Upper lobe of left lung (tissue), 6 donors: ENCODE data around the gene METRN. TPM values are rescaled to one million over a fixed set of nuclear protein-coding genes. Genes with fewer than 3 reads are reported as not detected.

Experiments
- ATAC-seq, 2 donors: fragments of 200-7000 bp; cut with Tn5 transposase; one replicate each; pipeline ENCODE4 v1.9.1; 2022; ENCODE audit warnings: mild to moderate bottlenecking in 2 of 2, moderate library complexity in 2 of 2; ENCODE audit not compliant: low FRiP score in 2 of 2
- DNase-seq, 2 donors: peaks; one replicate each; pipeline ENCODE4 v3.0.0-alpha.2; 2019 to 2020
- H3K27ac ChIP-seq, 4 donors: fragments of 200-600 bp; sonication (generic); one replicate each; pipeline ENCODE4 v1.5.1; 2016 to 2019
- H3K27me3 ChIP-seq, 4 donors: fragments of 200-600 bp; sonication (generic); one replicate each; pipeline ENCODE4 v1.5.1; 2017 to 2019
- H3K36me3 ChIP-seq, 4 donors: fragments of 200-600 bp; sonication (generic); one replicate each; pipeline ENCODE4 v1.5.1; 2016 to 2019
- H3K4me1 ChIP-seq, 4 donors: fragments of 200-600 bp; sonication (generic); one replicate each; pipeline ENCODE4 v1.5.1; 2018 to 2019
- H3K4me3 ChIP-seq, 4 donors: fragments of 200-600 bp; sonication (generic); one replicate each; pipeline ENCODE4 v1.5.1; 2017 to 2019; ENCODE audit warnings: mild to moderate bottlenecking in 2 of 4, moderate library complexity in 1 of 4
- H3K9me3 ChIP-seq, 4 donors: fragments of 200-600 bp; sonication (generic); one replicate each; pipeline ENCODE4 v1.5.1; 2018 to 2019
- EP300 ChIP-seq, 4 donors: sonication (generic); formaldehyde crosslinking; IDR thresholded peaks; one replicate each; pipeline ENCODE4 v1.5.1; 2017; ENCODE audit warnings: antibody characterized with exemption in 4 of 4, control low read depth in 2 of 4
- POLR2A ChIP-seq, 4 donors: fragments of 450-650 bp; IDR thresholded peaks; one replicate each; pipeline ENCODE4 v1.5.1; 2016 to 2017; ENCODE audit warnings: antibody characterized with exemption in 4 of 4, mild to moderate bottlenecking in 2 of 4
- POLR2AphosphoS5 ChIP-seq, 2 donors: sonication (generic); formaldehyde crosslinking; IDR thresholded peaks; one replicate each; pipeline ENCODE4 v1.5.1; 2017; ENCODE audit warnings: antibody characterized with exemption in 2 of 2
- WGBS, 2 donors: methylation state at CpG; one replicate each; pipeline ENCODE4 v1.1.5; 2017 to 2018; 5-methylcytosine and 5-hydroxymethylcytosine counted together
- total RNA-seq, 6 donors: library from RNA; depleted of rRNA in 4 of 6; stranded (reverse); fragments of >200 nt in 4 of 6; gene quantifications; one replicate each; pipeline versions ENCODE4 v1.1.0 to v1.2.1, GENCODE V29; 2016 to 2021
- TF ChIP-seq, protein P1 (sequence below), 6 experiments: fragments of 450-650 bp in 4 of 6; fragments of 200-600 bp in 2 of 6; sonication (generic) in 2 of 6; IDR thresholded peaks; one replicate each; pipeline ENCODE4 v1.5.1; 2016 to 2019; ENCODE audit warnings: antibody characterized with exemption in 6 of 6
- donor health status: DM: no; HTN: no; CAD: no; lungs with moderate emphysema.
- donor health status: DM: no; HTN: yes; CAD: no; lungs with severe emphysema.

Gene METRN
- total RNA-seq, 6 donors from 2014 or later, result 22.0 to 56.0 (median 40.8) TPM

GRCh38 chr16:733382-734207 lies 18.7 kb downstream of the METRN start:
- H3K36me3 ChIP-seq, result peaks cover 2 to 77% (median 49%) of the 10 kb centered on the region in 4 donors
- WGBS, 2 donors, result 92 to 98% methylated on average over 14 to 17 of the region's 34 CpGs
- TF ChIP-seq, protein P1, sequence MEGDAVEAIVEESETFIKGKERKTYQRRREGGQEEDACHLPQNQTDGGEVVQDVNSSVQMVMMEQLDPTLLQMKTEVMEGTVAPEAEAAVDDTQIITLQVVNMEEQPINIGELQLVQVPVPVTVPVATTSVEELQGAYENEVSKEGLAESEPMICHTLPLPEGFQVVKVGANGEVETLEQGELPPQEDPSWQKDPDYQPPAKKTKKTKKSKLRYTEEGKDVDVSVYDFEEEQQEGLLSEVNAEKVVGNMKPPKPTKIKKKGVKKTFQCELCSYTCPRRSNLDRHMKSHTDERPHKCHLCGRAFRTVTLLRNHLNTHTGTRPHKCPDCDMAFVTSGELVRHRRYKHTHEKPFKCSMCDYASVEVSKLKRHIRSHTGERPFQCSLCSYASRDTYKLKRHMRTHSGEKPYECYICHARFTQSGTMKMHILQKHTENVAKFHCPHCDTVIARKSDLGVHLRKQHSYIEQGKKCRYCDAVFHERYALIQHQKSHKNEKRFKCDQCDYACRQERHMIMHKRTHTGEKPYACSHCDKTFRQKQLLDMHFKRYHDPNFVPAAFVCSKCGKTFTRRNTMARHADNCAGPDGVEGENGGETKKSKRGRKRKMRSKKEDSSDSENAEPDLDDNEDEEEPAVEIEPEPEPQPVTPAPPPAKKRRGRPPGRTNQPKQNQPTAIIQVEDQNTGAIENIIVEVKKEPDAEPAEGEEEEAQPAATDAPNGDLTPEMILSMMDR (IDR thresholded peaks at IDR 0.05), result peak in 1 of 6 experiments; percentile 31
- TF ChIP-seq POLR2AphosphoS5 (IDR thresholded peaks at IDR 0.05) (no peak), POLR2A (IDR thresholded peaks at IDR 0.05) (no peak)
- no peaks in the 10 kb centered on the region for H3K27me3 ChIP-seq
- H3K9me3 ChIP-seq, result no peaks in the 10 kb centered on the region
- DNase-seq (peak in 1 of 2 donors; percentile 85), ATAC-seq (peak in 1 of 2 donors; percentile 26)
- peaks cover 3 to 5% (median 4%) of the 10 kb centered on the region in 4 donors for H3K4me1 ChIP-seq
- no peak overlapping the region for H3K27ac ChIP-seq
- no peak overlapping the region for H3K4me3 ChIP-seq

- no peak for ATAC-seq
- H3K36me3 ChIP-seq, result peaks cover 2 to 79% (median 49%) of the 10 kb centered on the region in 4 donors
- H3K4me3 ChIP-seq, result no peak overlapping the region
- no peak for TF ChIP-seq POLR2A (IDR thresholded peaks at IDR 0.05)
- no peak for TF ChIP-seq POLR2AphosphoS5 (IDR thresholded peaks at IDR 0.05)
- no peak for TF ChIP-seq EP300 (IDR thresholded peaks at IDR 0.05)
- TF ChIP-seq, protein P1 (IDR thresholded peaks at IDR 0.05), result no peak
- DNase-seq, result peak in 1 of 2 donors; percentile 81
- no peak overlapping the region for H3K27ac ChIP-seq
- no peaks in the 10 kb centered on the region for H3K9me3 ChIP-seq
- no peaks in the 10 kb centered on the region for H3K4me1 ChIP-seq
- 94 to 95% methylated on average over 40 to 49 of the region's 49 CpGs for WGBS, 2 donors
- no peaks in the 10 kb centered on the region for H3K27me3 ChIP-seq
These were observed 19.5 kb downstream of the METRN start for GRCh38 chr16:734208-734980.

GRCh38 chr16:734981-735881 lies 20.3 kb downstream of the METRN start:
- Histone ChIP-seq H3K4me3 (no peak overlapping the region), H3K9me3 (no peaks in the 10 kb centered on the region), H3K4me1 (peaks cover 6 to 8% (median 8%) of the 10 kb centered on the region in 4 donors), H3K27ac (no peak overlapping the region), H3K36me3 (peaks cover 2 to 78% (median 45%) of the 10 kb centered on the region in 4 donors), H3K27me3 (no peaks in the 10 kb centered on the region)
- TF ChIP-seq POLR2AphosphoS5 (IDR thresholded peaks at IDR 0.05) (no peak), POLR2A (IDR thresholded peaks at IDR 0.05) (no peak), EP300 (IDR thresholded peaks at IDR 0.05) (no peak)
- TF ChIP-seq, protein P1 (IDR thresholded peaks at IDR 0.05), result no peak
- no peak for ATAC-seq
- peak in 1 of 2 donors; percentile 71 for DNase-seq
- WGBS, 2 donors, result 96 to 97% methylated on average over 16 to 24 of the region's 25 CpGs

DNA sequence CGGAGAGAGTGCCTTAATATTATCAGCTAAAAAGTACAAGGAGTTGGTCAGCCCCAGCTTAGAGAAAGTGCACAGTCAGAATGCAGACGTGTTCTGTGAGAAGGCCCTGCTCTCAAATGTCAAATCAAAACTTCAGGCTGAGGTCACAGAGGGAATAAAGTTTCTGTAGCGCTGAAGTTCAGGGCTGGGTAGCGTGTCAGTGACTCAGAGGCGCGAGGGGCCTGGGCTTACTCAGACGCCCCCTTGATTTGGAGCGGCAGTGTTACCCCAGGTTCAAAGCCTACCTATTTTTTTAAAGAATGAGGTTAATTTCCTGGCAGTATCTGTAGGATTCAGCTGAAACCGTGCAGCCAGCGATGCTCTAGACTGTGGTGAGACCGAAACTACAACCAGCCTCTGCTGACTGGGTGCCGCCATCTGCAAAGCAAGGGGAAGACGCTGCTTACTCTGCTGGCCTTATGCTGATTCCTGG lies 21.1 kb downstream of the METRN start:
- Histone ChIP-seq H3K9me3 (no peaks in the 10 kb centered on the region), H3K27me3 (no peaks in the 10 kb centered on the region), H3K27ac (no peak overlapping the region), H3K36me3 (peaks cover 2 to 72% (median 43%) of the 10 kb centered on the region in 4 donors), H3K4me3 (no peak overlapping the region), H3K4me1 (peaks cover 8 to 11% (median 10%) of the 10 kb centered on the region in 4 donors)
- WGBS, 2 donors, result 86 to 89% methylated on average over 13 of the region's 13 CpGs
- TF ChIP-seq EP300 (IDR thresholded peaks at IDR 0.05), result no peak
- no peak for DNase-seq
- no peak for ATAC-seq
